IPS DF 4.7 (cell line): ENCODE data around the gene OR8B3.

Experiments used
- DNase-seq: peaks from one replicate; pipeline ENCODE4 v3.0.0-alpha.2; 2013; ENCODE audit warnings: low spot score; ENCODE audit errors: extremely low read depth

OR8B3 gene

DNA sequence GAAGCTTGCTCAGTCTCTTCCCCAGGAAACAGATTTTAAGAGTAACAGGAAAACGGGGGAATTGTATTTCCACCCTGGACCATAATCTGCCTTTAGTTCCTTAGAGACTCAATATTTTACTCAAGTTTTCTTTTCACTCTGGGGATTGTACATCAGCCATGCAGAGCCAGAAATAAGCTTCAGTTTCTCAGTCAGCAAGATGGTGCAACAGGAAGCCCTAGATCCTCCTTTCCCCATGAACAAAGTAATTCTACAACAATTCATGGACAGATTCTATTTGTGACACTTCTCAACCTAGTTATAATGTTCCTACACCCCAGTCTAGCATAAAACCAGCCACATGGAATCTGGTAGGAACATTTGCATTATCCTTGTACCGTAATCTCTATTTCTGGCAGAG lies 39.3 kb downstream of the OR8B3 start:
- DNase-seq: no peak

DNA sequence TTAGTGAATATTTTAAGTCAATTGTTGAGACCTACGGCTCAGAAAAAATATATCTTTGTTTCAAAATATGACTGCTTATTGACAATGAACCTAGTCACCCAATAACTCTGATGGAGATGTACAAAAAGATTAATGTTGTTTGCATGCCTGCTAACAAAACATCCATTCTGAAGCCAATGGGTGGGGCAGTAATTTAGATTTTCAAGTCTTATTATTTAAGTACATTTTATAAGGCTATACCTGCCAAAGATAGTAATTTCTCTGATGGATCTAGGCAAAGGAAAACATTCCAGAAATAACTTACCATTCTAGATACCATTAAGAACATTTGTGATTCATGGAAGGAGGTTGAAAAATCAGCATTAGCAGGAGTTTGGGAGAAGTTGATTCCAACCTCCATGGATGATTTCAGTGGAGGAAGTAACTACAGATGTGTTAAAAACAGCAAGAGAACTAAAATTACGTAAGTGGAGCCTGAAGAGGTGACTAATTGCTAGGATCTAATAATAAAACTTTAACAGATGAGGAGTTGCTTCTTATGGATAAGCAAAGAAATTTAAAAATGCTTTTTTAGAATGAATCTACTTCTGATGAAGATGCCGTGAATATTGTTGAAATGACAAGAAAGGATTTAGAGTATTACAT lies 52.4 kb downstream of the OR8B3 start:
- DNase-seq: no peak
